IMR-90 (cell line): Measurements from ENCODE around the gene MRPL45. TPM values are rescaled to one million over a fixed set of nuclear protein-coding genes. Genes with fewer than 3 reads are reported as not detected.

Experiments used
- ATAC-seq: fragments of 200-7000 bp; cut with Tn5 transposase; 2 replicates; pipeline ENCODE4 v1.9.1; 2020; ENCODE audit warnings: low read depth, mild to moderate bottlenecking, moderate library complexity
- BruUV-seq: library from RNA; stranded (reverse); fragments of 400-500 nt; replicated peaks from 2 replicates; lab custom pipeline; 2021; lab: Mats Ljungman, UMichigan
- CTCF ChIA-PET: fragments of 300-600 bp; formaldehyde crosslinking; extraction: SDS; loops from one replicate; lab custom pipeline; 2021; ENCODE audit warnings: antibody characterized with exemption; lab: Yijun Ruan, JAX
- POLR2A ChIA-PET: fragments of 300-600 bp; sonication (Branson Sonifier 250); formaldehyde crosslinking; loops from one replicate; lab custom pipeline; 2022; ENCODE audit warnings: antibody characterized with exemption; ENCODE audit not compliant: unreplicated experiment; lab: Charles Lee
- DNase-seq: peaks from one replicate; pipeline ENCODE4 v3.0.0; 2013
- H2AFZ ChIP-seq: replicated peaks from 2 replicates; pipeline ENCODE3; 2013; ENCODE audit warnings: low read length, mild to moderate bottlenecking; ENCODE audit not compliant: poor library complexity
- H2AK5ac ChIP-seq: 2 replicates; pipeline ENCODE4 v1.6.1; 2013; ENCODE audit warnings: low read depth, low read length, inconsistent platforms
- H2AK9ac ChIP-seq: replicated peaks from 2 replicates; pipeline ENCODE3; 2013; ENCODE audit warnings: mild to moderate bottlenecking, low read depth, low read length, moderate library complexity; ENCODE audit not compliant: poor library complexity
- H2BK120ac ChIP-seq: 2 replicates; pipeline ENCODE4 v1.6.1; 2013; ENCODE audit warnings: low read depth, low read length, inconsistent platforms
- H2BK15ac ChIP-seq: 3 replicates; pipeline ENCODE4 v1.6.1; 2013; ENCODE audit warnings: low read depth, low read length, inconsistent platforms
- H2BK20ac ChIP-seq: 2 replicates; pipeline ENCODE4 v1.6.1; 2013; ENCODE audit warnings: low read depth, mild to moderate bottlenecking, inconsistent platforms, low read length, moderate library complexity
- H2BK5ac ChIP-seq: 2 replicates; pipeline ENCODE4 v1.6.1; 2013; ENCODE audit warnings: mild to moderate bottlenecking, low read depth, low read length, inconsistent platforms; ENCODE audit not compliant: poor library complexity, severe bottlenecking
- H3K14ac ChIP-seq: replicated peaks from 2 replicates; pipeline ENCODE4 v1.6.1; 2013; ENCODE audit warnings: low read depth, low read length, inconsistent platforms
- H3K18ac ChIP-seq: 2 replicates; pipeline ENCODE4 v1.6.1; 2013; ENCODE audit warnings: low read depth, low read length, control low read depth
- H3K23ac ChIP-seq: 2 replicates; pipeline ENCODE4 v1.6.1; 2013; ENCODE audit warnings: low read depth, low read length, inconsistent platforms
- H3K27ac ChIP-seq: 2 replicates; pipeline ENCODE4 v1.5.1; 2013; ENCODE audit warnings: mild to moderate bottlenecking, control low read depth, low read length; ENCODE audit not compliant: insufficient read depth
- H3K27me3 ChIP-seq: 2 replicates; pipeline ENCODE4 v1.6.1; 2013; ENCODE audit warnings: low read length; ENCODE audit not compliant: control insufficient read depth, insufficient read depth
- H3K36me3 ChIP-seq: 2 replicates; pipeline ENCODE4 v1.6.1; 2013; ENCODE audit warnings: low read length, mixed read lengths; ENCODE audit not compliant: control insufficient read depth, insufficient read depth
- H3K4ac ChIP-seq: 2 replicates; pipeline ENCODE4 v1.6.1; 2013; ENCODE audit warnings: low read depth, low read length, inconsistent platforms
- H3K4me1 ChIP-seq: 2 replicates; pipeline ENCODE4 v1.6.1; 2013; ENCODE audit warnings: low read length, mixed read lengths; ENCODE audit not compliant: control insufficient read depth, insufficient read depth
- H3K4me2 ChIP-seq: 2 replicates; pipeline ENCODE4 v1.6.1; 2013; ENCODE audit warnings: low read depth, mild to moderate bottlenecking, control low read depth, low read length, moderate library complexity
- H3K4me3 ChIP-seq: 2 replicates; pipeline ENCODE4 v1.5.1; 2013; ENCODE audit warnings: low read depth, mild to moderate bottlenecking, control low read depth, low read length, moderate library complexity; ENCODE audit not compliant: insufficient read depth
- H3K56ac ChIP-seq: 2 replicates; pipeline ENCODE4 v1.6.1; 2013; ENCODE audit warnings: low read length, inconsistent platforms; ENCODE audit not compliant: insufficient read depth; ENCODE audit errors: extremely low read depth
- H3K79me1 ChIP-seq, 2 experiments: 2 replicates each; pipeline ENCODE4 v1.6.1; 2013; ENCODE audit warnings: low read length in 2 of 2, inconsistent platforms in 1 of 2, low read depth in 1 of 2
- H3K9ac ChIP-seq: 2 replicates; pipeline ENCODE4 v1.6.1; 2013; ENCODE audit warnings: low read depth, low read length, control low read depth
- H3K9me1 ChIP-seq: 2 replicates; pipeline ENCODE4 v1.6.1; 2013; ENCODE audit warnings: low read length, inconsistent platforms; ENCODE audit not compliant: insufficient read depth
- H3K9me3 ChIP-seq: 2 replicates; pipeline ENCODE4 v1.6.1; 2013; ENCODE audit warnings: low read length; ENCODE audit not compliant: control insufficient read depth, insufficient read depth
- H4K20me1 ChIP-seq: 2 replicates; pipeline ENCODE4 v1.6.1; 2013; ENCODE audit warnings: low read length, inconsistent platforms; ENCODE audit not compliant: insufficient read depth
- H4K5ac ChIP-seq: 2 replicates; pipeline ENCODE4 v1.6.1; 2013; ENCODE audit warnings: mild to moderate bottlenecking, low read depth, low read length, control low read depth
- H4K8ac ChIP-seq, 2 experiments: 2 replicates each; pipeline ENCODE4 v1.6.1; 2013; ENCODE audit warnings: low read depth in 2 of 2, low read length in 2 of 2, control low read depth in 1 of 2, inconsistent platforms in 1 of 2
- H4K91ac ChIP-seq: 2 replicates; pipeline ENCODE4 v1.6.1; 2013; ENCODE audit warnings: low read depth, low read length, inconsistent platforms; ENCODE audit not compliant: insufficient read depth
- BHLHE40 ChIP-seq: fragments of 150-350 bp; IDR thresholded peaks from 2 replicates; pipeline ENCODE4 v1.6.1; 2016; ENCODE audit warnings: mild to moderate bottlenecking, low read depth, low read length
- CEBPB ChIP-seq: IDR thresholded peaks from 2 replicates; pipeline ENCODE4 v1.6.1; 2012; ENCODE audit warnings: low read depth, low read length, improper control_type of control experiment
- CHD1 ChIP-seq: IDR thresholded peaks from 2 replicates; pipeline ENCODE4 v1.6.1; 2012; ENCODE audit warnings: low read depth, low read length, improper control_type of control experiment
- CTCF ChIP-seq: conservative IDR thresholded peaks from 2 replicates; pipeline ENCODE4 v1.5.1; 2012; ENCODE audit warnings: mild to moderate bottlenecking, low read depth, low read length, improper control_type of control experiment
- FOS ChIP-seq: fragments of 150-350 bp; IDR thresholded peaks from 2 replicates; pipeline ENCODE4 v1.6.1; 2016; ENCODE audit warnings: low read depth, low read length
- MAFK ChIP-seq: IDR thresholded peaks from 2 replicates; pipeline ENCODE4 v1.6.1; 2012; ENCODE audit warnings: low read depth, low read length, improper control_type of control experiment
- MXI1 ChIP-seq: IDR thresholded peaks from 2 replicates; pipeline ENCODE4 v1.6.1; 2012; ENCODE audit warnings: low read depth, mild to moderate bottlenecking, low read length, moderate library complexity, borderline replicate concordance
- NFE2L2 ChIP-seq: fragments of 150-350 bp; IDR thresholded peaks from 2 replicates; pipeline ENCODE4 v1.6.1; 2016; ENCODE audit warnings: low read depth, mild to moderate bottlenecking, low read length
- POLR2A ChIP-seq: IDR thresholded peaks from 2 replicates; pipeline ENCODE4 v1.6.1; 2012; ENCODE audit warnings: mild to moderate bottlenecking, low read depth, low read length
- RAD21 ChIP-seq: IDR thresholded peaks from 2 replicates; pipeline ENCODE4 v1.6.1; 2012; ENCODE audit warnings: low read length, improper control_type of control experiment
- RFX5 ChIP-seq: IDR thresholded peaks from 2 replicates; pipeline ENCODE4 v1.8.0; 2012; ENCODE audit warnings: low read depth, mild to moderate bottlenecking, low read length, moderate library complexity
- SMC3 ChIP-seq: fragments of 150-350 bp; IDR thresholded peaks from 2 replicates; pipeline ENCODE4 v1.6.1; 2016; ENCODE audit warnings: low read depth, mild to moderate bottlenecking, antibody characterized with exemption, low read length, moderate library complexity
- WGBS, 2 experiments: methylation state at CpG; one replicate each; pipeline versions ENCODE4 v1.1.5 to v1.1.7; 2013; ENCODE audit warnings: missing lambda C conversion rate in 2 of 2; ENCODE audit not compliant: insufficient read length in 1 of 2; ENCODE audit errors: extremely low coverage in 2 of 2; 5-methylcytosine and 5-hydroxymethylcytosine counted together
- dilution Hi-C: fragments of 300-500 bp; cut with HindIII; formaldehyde crosslinking; loops from one replicate; pipeline ENCODE4 v1.14.3; 2018; ENCODE audit warnings: low sequenced_read_pairs; ENCODE audit not compliant: unreplicated experiment
- in situ Hi-C: fragments of 300-500 bp; cut with MboI; formaldehyde crosslinking; loops from 3 replicates; pipeline ENCODE4 v1.14.3; 2019; ENCODE audit warnings: low sequenced_read_pairs, inconsistent platforms, mixed read lengths
- intact Hi-C: fragments of 100-400 bp; cut with micrococcal nuclease; formaldehyde crosslinking; loops from 2 replicates; pipeline ENCODE4 v1.10.0; 2022
- polyA plus RNA-seq, 3 experiments: library from polyadenylated mRNA; depleted of rRNA; stranded (reverse); fragments of >200 nt; gene quantifications; 2 replicates each; pipeline ENCODE4 v1.2.3, GENCODE V29; 2012; ENCODE audit warnings: low replicate concordance in 1 of 3
- total RNA-seq: library from RNA; depleted of rRNA; stranded (reverse); fragments of >200 nt; gene quantifications from 2 replicates; pipeline ENCODE4 v1.2.3, GENCODE V29; 2012
- TF ChIP-seq, protein P1 (sequence below): fragments of 150-350 bp; IDR thresholded peaks from 2 replicates; pipeline ENCODE4 v1.6.1; 2016; ENCODE audit warnings: low read depth, mild to moderate bottlenecking, low read length, moderate library complexity, borderline replicate concordance

Gene MRPL45
- total and polyA plus RNA-seq, 2 of the 4 experiments (the other 2 are of a cell fraction) = 39.6 to 46.8 TPM

- no peak overlapping the region for H2BK20ac ChIP-seq
- no peaks in the 10 kb centered on the region for H3K4me1 ChIP-seq
- H3K9ac ChIP-seq = no peak overlapping the region
- H2BK15ac ChIP-seq = no peak overlapping the region
- no peak overlapping the region for H2AK9ac ChIP-seq
- no peak overlapping the region for H3K27ac ChIP-seq
- no peak overlapping the region for H3K14ac ChIP-seq
- in situ Hi-C loops = no loop called here
- H4K91ac ChIP-seq = no peak overlapping the region
- H3K4me3 ChIP-seq = no peak overlapping the region
- POLR2A ChIA-PET = no interaction called here
- H3K56ac ChIP-seq = no peak overlapping the region
- H2AFZ ChIP-seq = no peak overlapping the region
- H4K20me1 ChIP-seq = no peaks in the 10 kb centered on the region; the same call in 1 of the 2 replicates
- no peak overlapping the region for H2BK5ac ChIP-seq
- TF ChIP-seq MAFK (no peak), RAD21 (no peak), MXI1 (no peak), POLR2A (no peak), RFX5 (no peak), BHLHE40 (no peak), NFE2L2 (no peak), SMC3 (no peak), CTCF (no peak), FOS (no peak), CEBPB (no peak), CHD1 (no peak)
- TF ChIP-seq, protein P1, sequence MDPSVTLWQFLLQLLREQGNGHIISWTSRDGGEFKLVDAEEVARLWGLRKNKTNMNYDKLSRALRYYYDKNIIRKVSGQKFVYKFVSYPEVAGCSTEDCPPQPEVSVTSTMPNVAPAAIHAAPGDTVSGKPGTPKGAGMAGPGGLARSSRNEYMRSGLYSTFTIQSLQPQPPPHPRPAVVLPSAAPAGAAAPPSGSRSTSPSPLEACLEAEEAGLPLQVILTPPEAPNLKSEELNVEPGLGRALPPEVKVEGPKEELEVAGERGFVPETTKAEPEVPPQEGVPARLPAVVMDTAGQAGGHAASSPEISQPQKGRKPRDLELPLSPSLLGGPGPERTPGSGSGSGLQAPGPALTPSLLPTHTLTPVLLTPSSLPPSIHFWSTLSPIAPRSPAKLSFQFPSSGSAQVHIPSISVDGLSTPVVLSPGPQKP = no peak
- no peaks in the 10 kb centered on the region for H3K9me3 ChIP-seq
- 43% methylated on average over 1 of the region's 4 CpGs; no CpG with 5 or more reads in 1 of the 2 experiments for WGBS, 2 experiments
- H3K79me1 ChIP-seq = no peaks in the 10 kb centered on the region
- no peak overlapping the region for H2BK120ac ChIP-seq
- H3K4ac ChIP-seq = no peak overlapping the region
- DNase-seq = no peak
- H2AK5ac ChIP-seq = no peak overlapping the region
- BruUV-seq = no TSS peak
- no peak overlapping the region for H4K8ac ChIP-seq
- H3K27me3 ChIP-seq = peaks cover 62% of the 10 kb centered on the region
- no peak overlapping the region for H3K4me2 ChIP-seq
- 0 out of 2 replicates have a peak, but pooled peaks cover 2% of the 10 kb centered on the region for H3K9me1 ChIP-seq
- dilution Hi-C loops = no loop called here
- H3K36me3 ChIP-seq = no peaks in the 10 kb centered on the region
- CTCF ChIA-PET = interaction anchor here (0.6 kb wide), 1 partner anchor 11 kb away, joined by 5 read pairs; no protein-coding TSS in a partner anchor
- no peak for ATAC-seq
- H3K18ac ChIP-seq = no peak overlapping the region
- intact Hi-C loops = no loop called here
- no peak overlapping the region for H4K5ac ChIP-seq
- H3K23ac ChIP-seq = no peak overlapping the region
Observed at GRCh38 chr17:38338535-38338934, 41.6 kb downstream of the MRPL45 start.
